WTC11 (cell line): ENCODE measurements around the gene IFFO2. TPM values are rescaled to one million over a fixed set of nuclear protein-coding genes. Genes with fewer than 3 reads are reported as not detected.

Experiments used
- ATAC-seq: fragments of 200-7000 bp; cut with Tn5 transposase; 2 replicates; pipeline ENCODE4 v1.10.0; 2021; ENCODE audit warnings: mild to moderate bottlenecking, moderate library complexity
- CTCF ChIA-PET: fragments of 300-600 bp; sonication (Branson Sonifier 250); formaldehyde crosslinking; loops from one replicate; lab custom pipeline; 2021; ENCODE audit warnings: antibody characterized with exemption; lab: Charles Lee
- POLR2A ChIA-PET: fragments of 350-600 bp; sonication (Branson Sonifier 250); formaldehyde crosslinking; loops from one replicate; lab custom pipeline; 2021; ENCODE audit warnings: antibody characterized with exemption; lab: Charles Lee
- DNase-seq: peaks from one replicate; pipeline ENCODE4 v3.0.0; 2021; ENCODE audit warnings: low spot score
- H3K27ac Mint-ChIP-seq: 2 replicates; pipeline ENCODE4 v1.8.0; 2021; ENCODE audit warnings: mixed read lengths
- H3K27me3 Mint-ChIP-seq: 2 replicates; pipeline ENCODE4 v1.8.0; 2021; ENCODE audit warnings: low read depth, mild to moderate bottlenecking, moderate library complexity, mixed read lengths
- H3K36me3 Mint-ChIP-seq: 2 replicates; pipeline ENCODE4 v1.8.0; 2021; ENCODE audit warnings: mixed read lengths
- H3K4me1 Mint-ChIP-seq: 2 replicates; pipeline ENCODE4 v1.8.0; 2022; ENCODE audit warnings: mixed read lengths
- H3K4me3 Mint-ChIP-seq: 2 replicates; pipeline ENCODE4 v1.8.0; 2021; ENCODE audit warnings: mild to moderate bottlenecking, moderate library complexity, mixed read lengths
- H3K9me3 Mint-ChIP-seq: 2 replicates; pipeline ENCODE4 v1.8.0; 2021; ENCODE audit warnings: mixed read lengths
- CBFB ChIP-seq: sonication (generic); formaldehyde crosslinking; IDR thresholded peaks from 2 replicates; pipeline ENCODE4 v1.8.1; 2022; ENCODE audit warnings: mild to moderate bottlenecking, low read depth, missing genetic modification reagents
- GRHL2 ChIP-seq: fragments of 250-450 bp; sonication (Bioruptor Pico); IDR thresholded peaks from 2 replicates; pipeline ENCODE4 v1.8.0; 2022; ENCODE audit warnings: mild to moderate bottlenecking, moderate library complexity; ENCODE audit not compliant: insufficient replicate concordance, severe bottlenecking
- GTF2I ChIP-seq: fragments of 250-450 bp; sonication (Bioruptor Pico); conservative IDR thresholded peaks from 2 replicates; pipeline ENCODE4 v1.4.0; 2021; ENCODE audit warnings: mild to moderate bottlenecking
- HMGA2 ChIP-seq: fragments of 250-450 bp; sonication (Bioruptor Pico); IDR thresholded peaks from 2 replicates; pipeline ENCODE4 v1.4.0; 2021; ENCODE audit warnings: mild to moderate bottlenecking, moderate library complexity
- RORB ChIP-seq: fragments of 250-450 bp; sonication (Bioruptor Pico); IDR thresholded peaks from 2 replicates; pipeline ENCODE4 v1.9.0; 2021; ENCODE audit warnings: mild to moderate bottlenecking
- SMAD4 ChIP-seq: sonication (generic); formaldehyde crosslinking; IDR thresholded peaks from 2 replicates; pipeline ENCODE4 v1.8.0; 2022; ENCODE audit warnings: mild to moderate bottlenecking, missing genetic modification reagents
- SOX15 ChIP-seq: fragments of 250-450 bp; sonication (Bioruptor Pico); IDR thresholded peaks from 2 replicates; pipeline ENCODE4 v1.9.0; 2021; ENCODE audit warnings: mild to moderate bottlenecking
- SP1 ChIP-seq: sonication (generic); formaldehyde crosslinking; conservative IDR thresholded peaks from 2 replicates; pipeline ENCODE4 v1.8.1; 2022; ENCODE audit warnings: missing genetic modification reagents
- TCF7 ChIP-seq: sonication (generic); formaldehyde crosslinking; IDR thresholded peaks from 2 replicates; pipeline ENCODE4 v1.8.0; 2022; ENCODE audit warnings: mild to moderate bottlenecking, low read depth, missing genetic modification reagents, moderate library complexity
- ZBTB21 ChIP-seq: sonication (generic); formaldehyde crosslinking; IDR thresholded peaks from 2 replicates; pipeline ENCODE4 v1.8.1; 2023; ENCODE audit warnings: mild to moderate bottlenecking, missing genetic modification reagents, borderline replicate concordance
- ZNF263 ChIP-seq: sonication (generic); formaldehyde crosslinking; IDR thresholded peaks from 2 replicates; pipeline ENCODE4 v1.8.1; 2022; ENCODE audit warnings: low read depth, mild to moderate bottlenecking, moderate library complexity, missing genetic modification reagents
- ZNF671 ChIP-seq: fragments of 250-450 bp; sonication (Bioruptor Pico); IDR thresholded peaks from 2 replicates; pipeline ENCODE4 v1.8.0; 2021; ENCODE audit warnings: mild to moderate bottlenecking
- total RNA-seq: library from RNA; stranded (reverse); gene quantifications from 3 replicates; pipeline ENCODE4 v1.2.3, GENCODE V29; 2021
- TF ChIP-seq, protein P1 (sequence below): sonication (generic); formaldehyde crosslinking; IDR thresholded peaks from 2 replicates; pipeline ENCODE4 v1.8.1; 2022; ENCODE audit warnings: mild to moderate bottlenecking, moderate library complexity, missing genetic modification reagents
- TF ChIP-seq, protein P2 (sequence below): sonication (generic); formaldehyde crosslinking; IDR thresholded peaks from 2 replicates; pipeline ENCODE4 v1.8.0; 2023; ENCODE audit warnings: missing genetic modification reagents
- TF ChIP-seq, protein P3 (sequence below): sonication (generic); formaldehyde crosslinking; IDR thresholded peaks from 2 replicates; pipeline ENCODE4 v1.8.1; 2023; ENCODE audit warnings: mild to moderate bottlenecking, missing genetic modification reagents
- TF ChIP-seq, protein P4 (sequence below): sonication (generic); formaldehyde crosslinking; IDR thresholded peaks from 2 replicates; pipeline ENCODE4 v1.8.1; 2023; ENCODE audit warnings: mild to moderate bottlenecking, missing genetic modification reagents
- TF ChIP-seq, protein P5 (sequence below): sonication (generic); formaldehyde crosslinking; IDR thresholded peaks from 2 replicates; pipeline ENCODE4 v1.8.1; 2022; ENCODE audit warnings: mild to moderate bottlenecking, missing genetic modification reagents, moderate library complexity, borderline replicate concordance
- TF ChIP-seq, protein P6 (sequence below): fragments of 250-450 bp; sonication (Bioruptor Pico); IDR thresholded peaks from 2 replicates; pipeline ENCODE4 v1.9.0; 2021; ENCODE audit warnings: mild to moderate bottlenecking
- TF ChIP-seq, protein P7 (sequence below): sonication (generic); formaldehyde crosslinking; IDR thresholded peaks from 2 replicates; pipeline ENCODE4 v1.8.1; 2023; ENCODE audit warnings: mild to moderate bottlenecking, moderate library complexity, missing genetic modification reagents
- TF ChIP-seq, protein P8 (sequence below): fragments of 250-450 bp; sonication (Bioruptor Pico); IDR thresholded peaks from 2 replicates; pipeline ENCODE4 v2.1.2; 2022; ENCODE audit warnings: mild to moderate bottlenecking, moderate library complexity
- TF ChIP-seq, protein P9 (sequence below): sonication (generic); formaldehyde crosslinking; IDR thresholded peaks from 2 replicates; pipeline ENCODE4 v1.8.0; 2022; ENCODE audit warnings: mild to moderate bottlenecking, missing genetic modification reagents

The IFFO2 gene
- total RNA-seq, 1 experiment from 2014 or later, result 8.1 TPM

DNA sequence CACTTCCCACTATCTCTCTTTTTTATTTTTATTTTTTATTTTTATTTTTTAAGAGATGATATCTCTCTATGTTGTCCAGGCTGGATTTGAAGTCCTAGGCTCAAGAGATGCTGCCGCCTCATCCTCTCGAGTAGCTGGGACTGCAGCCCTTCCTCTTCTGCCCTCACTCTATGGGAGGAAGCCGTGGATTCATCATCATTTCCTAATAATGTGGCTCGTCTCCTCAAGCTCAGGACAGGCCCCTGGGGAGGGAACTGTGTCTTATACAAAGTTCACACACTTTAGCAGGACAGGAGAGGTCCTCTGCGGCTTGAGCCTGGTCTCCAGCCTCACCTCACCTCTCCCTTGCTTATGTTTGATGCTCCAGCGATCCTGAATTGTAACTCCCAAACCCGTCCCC is 16.5 kb upstream of the IFFO2 start:
- Mint-ChIP-seq H3K27ac (no peak overlapping the region), H3K4me3 (no peak overlapping the region), H3K4me1 (no peaks in the 10 kb centered on the region), H3K36me3 (no peaks in the 10 kb centered on the region), H3K9me3 (no peaks in the 10 kb centered on the region), H3K27me3 (peaks cover 3% of the 10 kb centered on the region; the same call in 1 of the 2 replicates)
- TF ChIP-seq ZNF263, result no peak
- TF ChIP-seq, protein P1, sequence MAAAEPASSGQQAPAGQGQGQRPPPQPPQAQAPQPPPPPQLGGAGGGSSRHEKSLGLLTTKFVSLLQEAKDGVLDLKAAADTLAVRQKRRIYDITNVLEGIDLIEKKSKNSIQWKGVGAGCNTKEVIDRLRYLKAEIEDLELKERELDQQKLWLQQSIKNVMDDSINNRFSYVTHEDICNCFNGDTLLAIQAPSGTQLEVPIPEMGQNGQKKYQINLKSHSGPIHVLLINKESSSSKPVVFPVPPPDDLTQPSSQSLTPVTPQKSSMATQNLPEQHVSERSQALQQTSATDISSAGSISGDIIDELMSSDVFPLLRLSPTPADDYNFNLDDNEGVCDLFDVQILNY (CRISPR knock-in tag), result no peak
- ChIA-PET CTCF (interaction anchor here (0.6 to 1.5 kb wide), 7 partner anchors 18 to 417 kb away, joined by 3 to 9 read pairs (median 4); no protein-coding TSS in a partner anchor), POLR2A (no interaction called here)
- ATAC-seq, result no peak
- no peak for DNase-seq

DNA sequence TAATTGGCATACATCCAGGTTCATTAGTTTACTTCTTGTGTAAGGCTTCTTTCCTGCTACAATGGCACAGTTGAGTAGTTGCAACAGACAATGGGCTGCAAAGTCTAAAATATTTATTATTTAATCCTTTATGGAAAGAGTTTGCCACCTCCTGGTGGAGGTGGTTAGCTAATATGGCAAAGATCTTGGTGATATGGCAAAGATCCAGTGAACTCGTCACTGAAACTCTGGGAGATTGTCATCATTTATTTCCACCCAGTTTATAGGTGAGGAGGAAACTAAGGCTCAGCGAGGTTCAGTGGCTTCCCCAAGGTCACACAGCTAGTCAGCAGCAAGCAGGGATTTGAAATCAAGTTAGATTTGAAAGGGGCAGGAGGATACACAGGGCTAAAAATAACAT is 16.1 kb upstream of the IFFO2 start:
- Mint-ChIP-seq H3K27ac (no peak overlapping the region), H3K27me3 (peaks cover 3% of the 10 kb centered on the region; the same call in 1 of the 2 replicates), H3K36me3 (no peaks in the 10 kb centered on the region), H3K9me3 (no peaks in the 10 kb centered on the region), H3K4me3 (no peak overlapping the region), H3K4me1 (no peaks in the 10 kb centered on the region)
- CTCF ChIA-PET, result interaction anchor here (0.6 to 1.5 kb wide), 7 partner anchors 17 to 279 kb away, joined by 3 to 9 read pairs (median 4); no protein-coding TSS in a partner anchor
- ATAC-seq (no peak), DNase-seq (no peak)
- POLR2A ChIA-PET, result no interaction called here
- TF ChIP-seq, protein P2, sequence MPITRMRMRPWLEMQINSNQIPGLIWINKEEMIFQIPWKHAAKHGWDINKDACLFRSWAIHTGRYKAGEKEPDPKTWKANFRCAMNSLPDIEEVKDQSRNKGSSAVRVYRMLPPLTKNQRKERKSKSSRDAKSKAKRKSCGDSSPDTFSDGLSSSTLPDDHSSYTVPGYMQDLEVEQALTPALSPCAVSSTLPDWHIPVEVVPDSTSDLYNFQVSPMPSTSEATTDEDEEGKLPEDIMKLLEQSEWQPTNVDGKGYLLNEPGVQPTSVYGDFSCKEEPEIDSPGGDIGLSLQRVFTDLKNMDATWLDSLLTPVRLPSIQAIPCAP (CRISPR knock-in tag), result no peak
- TF ChIP-seq ZNF671 (CRISPR knock-in tag), result no peak
- no peak for TF ChIP-seq HMGA2 (CRISPR knock-in tag)
- no peak for TF ChIP-seq SOX15 (CRISPR knock-in tag)
- TF ChIP-seq, protein P3, sequence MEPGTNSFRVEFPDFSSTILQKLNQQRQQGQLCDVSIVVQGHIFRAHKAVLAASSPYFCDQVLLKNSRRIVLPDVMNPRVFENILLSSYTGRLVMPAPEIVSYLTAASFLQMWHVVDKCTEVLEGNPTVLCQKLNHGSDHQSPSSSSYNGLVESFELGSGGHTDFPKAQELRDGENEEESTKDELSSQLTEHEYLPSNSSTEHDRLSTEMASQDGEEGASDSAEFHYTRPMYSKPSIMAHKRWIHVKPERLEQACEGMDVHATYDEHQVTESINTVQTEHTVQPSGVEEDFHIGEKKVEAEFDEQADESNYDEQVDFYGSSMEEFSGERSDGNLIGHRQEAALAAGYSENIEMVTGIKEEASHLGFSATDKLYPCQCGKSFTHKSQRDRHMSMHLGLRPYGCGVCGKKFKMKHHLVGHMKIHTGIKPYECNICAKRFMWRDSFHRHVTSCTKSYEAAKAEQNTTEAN (CRISPR knock-in tag), result no peak
- TF ChIP-seq SMAD4 (CRISPR knock-in tag), result no peak
- TF ChIP-seq, protein P4, sequence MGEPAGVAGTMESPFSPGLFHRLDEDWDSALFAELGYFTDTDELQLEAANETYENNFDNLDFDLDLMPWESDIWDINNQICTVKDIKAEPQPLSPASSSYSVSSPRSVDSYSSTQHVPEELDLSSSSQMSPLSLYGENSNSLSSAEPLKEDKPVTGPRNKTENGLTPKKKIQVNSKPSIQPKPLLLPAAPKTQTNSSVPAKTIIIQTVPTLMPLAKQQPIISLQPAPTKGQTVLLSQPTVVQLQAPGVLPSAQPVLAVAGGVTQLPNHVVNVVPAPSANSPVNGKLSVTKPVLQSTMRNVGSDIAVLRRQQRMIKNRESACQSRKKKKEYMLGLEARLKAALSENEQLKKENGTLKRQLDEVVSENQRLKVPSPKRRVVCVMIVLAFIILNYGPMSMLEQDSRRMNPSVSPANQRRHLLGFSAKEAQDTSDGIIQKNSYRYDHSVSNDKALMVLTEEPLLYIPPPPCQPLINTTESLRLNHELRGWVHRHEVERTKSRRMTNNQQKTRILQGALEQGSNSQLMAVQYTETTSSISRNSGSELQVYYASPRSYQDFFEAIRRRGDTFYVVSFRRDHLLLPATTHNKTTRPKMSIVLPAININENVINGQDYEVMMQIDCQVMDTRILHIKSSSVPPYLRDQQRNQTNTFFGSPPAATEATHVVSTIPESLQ, result no peak
- TF ChIP-seq, protein P5, sequence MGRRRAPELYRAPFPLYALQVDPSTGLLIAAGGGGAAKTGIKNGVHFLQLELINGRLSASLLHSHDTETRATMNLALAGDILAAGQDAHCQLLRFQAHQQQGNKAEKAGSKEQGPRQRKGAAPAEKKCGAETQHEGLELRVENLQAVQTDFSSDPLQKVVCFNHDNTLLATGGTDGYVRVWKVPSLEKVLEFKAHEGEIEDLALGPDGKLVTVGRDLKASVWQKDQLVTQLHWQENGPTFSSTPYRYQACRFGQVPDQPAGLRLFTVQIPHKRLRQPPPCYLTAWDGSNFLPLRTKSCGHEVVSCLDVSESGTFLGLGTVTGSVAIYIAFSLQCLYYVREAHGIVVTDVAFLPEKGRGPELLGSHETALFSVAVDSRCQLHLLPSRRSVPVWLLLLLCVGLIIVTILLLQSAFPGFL (CRISPR knock-in tag), result no peak
- no peak for TF ChIP-seq GTF2I (CRISPR knock-in tag)

DNA sequence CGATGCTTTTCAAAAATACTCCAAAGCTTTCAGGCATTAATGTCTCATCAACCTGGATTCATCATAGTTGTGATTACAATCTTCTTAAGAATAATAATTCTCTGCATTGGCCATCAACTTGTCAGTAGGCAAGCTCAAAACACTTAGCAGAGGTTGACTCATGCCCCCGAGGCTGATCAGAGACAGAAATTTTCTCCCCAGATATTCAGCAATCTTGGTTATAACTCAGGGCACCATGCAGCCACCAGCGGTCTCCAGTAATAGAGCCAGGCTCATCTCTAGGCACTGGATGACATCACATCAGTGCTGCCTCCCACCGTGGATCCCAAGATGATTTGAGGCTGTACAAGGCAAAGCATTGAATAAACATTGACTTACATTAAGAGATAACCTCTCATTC is 14.3 kb upstream of the IFFO2 start:
- Mint-ChIP-seq H3K36me3 (no peaks in the 10 kb centered on the region), H3K4me3 (no peak overlapping the region), H3K27ac (no peak overlapping the region)
- CTCF ChIA-PET, result interaction anchor here (0.6 kb wide), 1 partner anchor 347 kb away, joined by 3 read pairs; no protein-coding TSS in a partner anchor
- TF ChIP-seq, protein P6, sequence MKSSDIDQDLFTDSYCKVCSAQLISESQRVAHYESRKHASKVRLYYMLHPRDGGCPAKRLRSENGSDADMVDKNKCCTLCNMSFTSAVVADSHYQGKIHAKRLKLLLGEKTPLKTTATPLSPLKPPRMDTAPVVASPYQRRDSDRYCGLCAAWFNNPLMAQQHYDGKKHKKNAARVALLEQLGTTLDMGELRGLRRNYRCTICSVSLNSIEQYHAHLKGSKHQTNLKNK (CRISPR knock-in tag), result no peak
- TF ChIP-seq CBFB (CRISPR knock-in tag) (no peak), SP1 (CRISPR knock-in tag) (no peak), ZBTB21 (CRISPR knock-in tag) (no peak), RORB (CRISPR knock-in tag) (no peak), TCF7 (CRISPR knock-in tag) (no peak), GRHL2 (no peak)
- TF ChIP-seq, protein P7, sequence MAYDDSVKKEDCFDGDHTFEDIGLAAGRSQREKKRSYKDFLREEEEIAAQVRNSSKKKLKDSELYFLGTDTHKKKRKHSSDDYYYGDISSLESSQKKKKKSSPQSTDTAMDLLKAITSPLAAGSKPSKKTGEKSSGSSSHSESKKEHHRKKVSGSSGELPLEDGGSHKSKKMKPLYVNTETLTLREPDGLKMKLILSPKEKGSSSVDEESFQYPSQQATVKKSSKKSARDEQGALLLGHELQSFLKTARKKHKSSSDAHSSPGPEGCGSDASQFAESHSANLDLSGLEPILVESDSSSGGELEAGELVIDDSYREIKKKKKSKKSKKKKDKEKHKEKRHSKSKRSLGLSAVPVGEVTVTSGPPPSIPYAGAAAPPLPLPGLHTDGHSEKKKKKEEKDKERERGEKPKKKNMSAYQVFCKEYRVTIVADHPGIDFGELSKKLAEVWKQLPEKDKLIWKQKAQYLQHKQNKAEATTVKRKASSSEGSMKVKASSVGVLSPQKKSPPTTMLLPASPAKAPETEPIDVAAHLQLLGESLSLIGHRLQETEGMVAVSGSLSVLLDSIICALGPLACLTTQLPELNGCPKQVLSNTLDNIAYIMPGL, result no peak
- TF ChIP-seq, protein P8, sequence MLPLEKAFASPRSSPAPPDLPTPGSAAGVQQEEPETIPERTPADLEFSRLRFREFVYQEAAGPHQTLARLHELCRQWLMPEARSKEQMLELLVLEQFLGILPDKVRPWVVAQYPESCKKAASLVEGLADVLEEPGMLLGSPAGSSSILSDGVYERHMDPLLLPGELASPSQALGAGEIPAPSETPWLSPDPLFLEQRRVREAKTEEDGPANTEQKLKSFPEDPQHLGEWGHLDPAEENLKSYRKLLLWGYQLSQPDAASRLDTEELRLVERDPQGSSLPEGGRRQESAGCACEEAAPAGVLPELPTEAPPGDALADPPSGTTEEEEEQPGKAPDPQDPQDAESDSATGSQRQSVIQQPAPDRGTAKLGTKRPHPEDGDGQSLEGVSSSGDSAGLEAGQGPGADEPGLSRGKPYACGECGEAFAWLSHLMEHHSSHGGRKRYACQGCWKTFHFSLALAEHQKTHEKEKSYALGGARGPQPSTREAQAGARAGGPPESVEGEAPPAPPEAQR, result no peak
- TF ChIP-seq, protein P9, sequence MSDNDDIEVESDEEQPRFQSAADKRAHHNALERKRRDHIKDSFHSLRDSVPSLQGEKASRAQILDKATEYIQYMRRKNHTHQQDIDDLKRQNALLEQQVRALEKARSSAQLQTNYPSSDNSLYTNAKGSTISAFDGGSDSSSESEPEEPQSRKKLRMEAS (CRISPR knock-in tag), result no peak
- TF ChIP-seq, all 79 proteins: peak for 0
- H3K27me3 Mint-ChIP-seq, result peaks cover 3% of the 10 kb centered on the region; the same call in 1 of the 2 replicates
- DNase-seq, result no peak
- no peaks in the 10 kb centered on the region for H3K9me3 Mint-ChIP-seq
- H3K4me1 Mint-ChIP-seq, result peaks cover 3% of the 10 kb centered on the region
- POLR2A ChIA-PET, result no interaction called here
- ATAC-seq, result no peak
